Astrocyte (in vitro differentiated cells and primary cell): ENCODE data around the gene OAS3.

ENCODE experiments used
- CTCF ChIP-seq: IDR thresholded peaks from 2 replicates; pipeline ENCODE4 v1.5.1; 2011; ENCODE audit warnings: low read depth, mild to moderate bottlenecking, inconsistent platforms, low read length, moderate library complexity; ENCODE audit not compliant: insufficient read depth
- EZH2 ChIP-seq: IDR thresholded peaks from 2 replicates; pipeline ENCODE4 v1.6.1; 2012; ENCODE audit warnings: mild to moderate bottlenecking, low read length, inconsistent platforms; ENCODE audit not compliant: insufficient read depth

- TF ChIP-seq CTCF, result no peak
- TF ChIP-seq EZH2, result no peak
These were observed 28.6 kb upstream of the OAS3 start for GRCh38 chr12:112909693-112910092.
